ENCODE measurements around the gene ETV1.

ETV1 gene

GRCh38 chr7:13878154-13878553 is 111.3 kb downstream of the ETV1 start:
- H3K27me3 Mint-ChIP-seq = no peaks in the 10 kb centered on the region
- no peak overlapping the region for H3K27ac Mint-ChIP-seq
- no peak for ATAC-seq (replicated peaks)
- H3K4me3 Mint-ChIP-seq = no peak overlapping the region
- H3K36me3 Mint-ChIP-seq (ENCODE audit: insufficient read depth) = peaks cover 2% of the 10 kb centered on the region
- no peak for DNase-seq
- no peaks in the 10 kb centered on the region for H3K9me3 Mint-ChIP-seq
- peaks cover 8 to 9% of the 10 kb centered on the region in 2 donors for H3K4me1 Mint-ChIP-seq (ENCODE audit: low read depth in 2 of 2)

DNA sequence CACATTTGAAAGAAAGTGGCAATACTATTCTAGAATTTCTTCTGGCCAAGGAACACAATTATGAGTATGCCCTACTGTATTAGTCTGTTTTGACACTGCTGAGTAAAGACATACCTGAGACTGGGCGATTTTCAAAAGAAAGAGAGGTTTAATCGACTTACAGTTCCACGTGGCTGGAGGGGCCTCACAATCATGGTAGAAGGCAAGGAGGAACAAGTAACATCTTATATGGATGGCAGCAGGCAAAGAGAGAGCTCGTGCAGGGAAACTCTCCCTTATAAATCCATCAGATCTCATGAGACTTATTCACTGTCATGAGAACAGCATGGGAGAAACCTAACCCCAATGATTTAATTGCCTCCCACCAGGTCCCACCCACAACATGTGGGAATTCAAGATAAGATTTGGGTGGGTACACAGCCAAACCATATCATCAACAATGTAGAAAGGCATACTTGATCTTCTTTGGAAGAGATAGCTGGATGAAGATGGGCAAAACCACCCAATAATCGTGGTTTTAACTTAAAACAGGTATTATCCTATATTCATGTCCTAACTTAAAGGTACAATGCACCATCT is 113.9 kb downstream of the ETV1 start:
- H3K4me1 Mint-ChIP-seq (ENCODE audit: low read depth in 2 of 2) = peaks cover 5 to 9% of the 10 kb centered on the region in 2 donors
- H3K36me3 Mint-ChIP-seq (ENCODE audit: insufficient read depth) = peaks cover 3% of the 10 kb centered on the region
- H3K27ac Mint-ChIP-seq = no peak overlapping the region
- H3K27me3 Mint-ChIP-seq = peaks cover 0 to 8% of the 10 kb centered on the region in 2 donors
- no peak for DNase-seq
- H3K9me3 Mint-ChIP-seq = no peaks in the 10 kb centered on the region
- no peak overlapping the region for H3K4me3 Mint-ChIP-seq
- ATAC-seq (replicated peaks) = no peak

DNA sequence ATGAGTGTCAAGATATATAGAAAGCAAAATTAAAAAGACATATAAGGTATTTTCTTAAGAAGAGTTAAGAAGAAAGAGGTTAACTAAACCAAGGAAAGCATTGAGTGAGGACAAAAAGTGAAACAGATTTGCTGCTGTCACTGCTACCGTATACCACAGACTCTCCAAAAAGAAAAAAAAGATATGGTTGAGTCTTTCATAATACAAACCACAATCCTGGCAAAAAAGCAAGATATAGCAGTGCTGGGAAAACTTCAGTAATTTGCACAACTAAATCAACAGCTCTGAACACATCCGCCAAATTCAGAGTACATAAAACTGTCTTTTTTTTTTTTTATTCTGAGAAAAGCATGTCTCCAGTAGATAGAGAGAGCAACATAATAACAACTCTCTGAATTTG is 114.7 kb downstream of the ETV1 start:
- DNase-seq (no peak), ATAC-seq (replicated peaks) (peak; percentile 56)
- Mint-ChIP-seq H3K27me3 (peaks cover 0 to 8% of the 10 kb centered on the region in 2 donors), H3K36me3 (ENCODE audit: insufficient read depth) (peaks cover 3% of the 10 kb centered on the region), H3K4me1 (ENCODE audit: low read depth in 2 of 2) (peaks cover 5 to 9% of the 10 kb centered on the region in 2 donors), H3K9me3 (no peaks in the 10 kb centered on the region), H3K27ac (no peak overlapping the region), H3K4me3 (peak overlapping the region; percentile 21 to 42)

DNA sequence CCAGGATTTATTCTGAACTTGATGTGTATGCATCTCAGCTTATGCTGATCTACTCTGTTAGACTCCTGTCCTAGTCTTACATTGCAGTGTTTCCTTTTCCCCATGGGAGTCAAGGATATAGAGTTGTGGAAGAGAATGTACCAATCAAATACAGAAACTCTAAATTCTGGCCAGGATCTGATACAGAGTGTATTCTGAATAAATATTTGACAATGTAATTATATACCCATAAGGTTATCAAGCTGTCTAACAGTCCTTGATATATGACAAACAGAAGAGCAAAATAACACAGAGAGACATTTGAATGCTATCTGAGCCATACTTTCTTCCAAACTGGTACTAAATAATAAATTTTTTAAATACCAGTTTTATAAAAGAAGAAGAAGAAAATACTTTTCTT is 116.8 kb downstream of the ETV1 start:
- Mint-ChIP-seq H3K27ac (no peak overlapping the region), H3K36me3 (ENCODE audit: insufficient read depth) (peaks cover 3% of the 10 kb centered on the region), H3K4me1 (ENCODE audit: low read depth in 2 of 2) (peaks cover 5 to 11% of the 10 kb centered on the region in 2 donors), H3K4me3 (no peak overlapping the region), H3K9me3 (no peaks in the 10 kb centered on the region), H3K27me3 (peaks cover 0 to 8% of the 10 kb centered on the region in 2 donors)
- ATAC-seq (replicated peaks) (no peak), DNase-seq (no peak)

GRCh38 chr7:13871008-13871407 is 118.5 kb downstream of the ETV1 start:
- ATAC-seq (replicated peaks) (no peak), DNase-seq (no peak)
- peaks cover 3% of the 10 kb centered on the region for H3K36me3 Mint-ChIP-seq (ENCODE audit: insufficient read depth)
- H3K27ac Mint-ChIP-seq = no peak overlapping the region
- H3K4me1 Mint-ChIP-seq (ENCODE audit: low read depth in 2 of 2) = peaks cover 5 to 11% of the 10 kb centered on the region in 2 donors
- H3K27me3 Mint-ChIP-seq = peaks cover 0 to 8% of the 10 kb centered on the region in 2 donors
- no peak overlapping the region for H3K4me3 Mint-ChIP-seq
- H3K9me3 Mint-ChIP-seq = no peaks in the 10 kb centered on the region

GRCh38 chr7:13860734-13861133 is 128.7 kb downstream of the ETV1 start:
- Mint-ChIP-seq H3K27ac (no peak overlapping the region), H3K27me3 (no peaks in the 10 kb centered on the region), H3K36me3 (ENCODE audit: insufficient read depth) (no peaks in the 10 kb centered on the region), H3K9me3 (no peaks in the 10 kb centered on the region), H3K4me1 (ENCODE audit: low read depth in 2 of 2) (peaks cover 4 to 5% of the 10 kb centered on the region in 2 donors), H3K4me3 (no peak overlapping the region)
- DNase-seq = no peak
- ATAC-seq (replicated peaks) = no peak

- H3K36me3 Mint-ChIP-seq (ENCODE audit: insufficient read depth) = no peaks in the 10 kb centered on the region
- no peaks in the 10 kb centered on the region for H3K9me3 Mint-ChIP-seq
- no peaks in the 10 kb centered on the region for H3K27me3 Mint-ChIP-seq
- ATAC-seq (replicated peaks) (no peak), DNase-seq (no peak)
- no peak overlapping the region for H3K4me3 Mint-ChIP-seq
- no peak overlapping the region for H3K27ac Mint-ChIP-seq
- peaks cover 0 to 1% of the 10 kb centered on the region in 2 donors for H3K4me1 Mint-ChIP-seq (ENCODE audit: low read depth in 2 of 2)
Observed at GRCh38 chr7:13856012-13856411, 133.5 kb downstream of the ETV1 start.

- H3K27me3 Mint-ChIP-seq = no peaks in the 10 kb centered on the region
- no peaks in the 10 kb centered on the region for H3K9me3 Mint-ChIP-seq
- no peak overlapping the region for H3K27ac Mint-ChIP-seq
- DNase-seq = no peak
- ATAC-seq (replicated peaks) = no peak
- peaks cover 4% of the 10 kb centered on the region for H3K36me3 Mint-ChIP-seq (ENCODE audit: insufficient read depth)
- H3K4me3 Mint-ChIP-seq = no peak overlapping the region
- peaks cover 15 to 17% of the 10 kb centered on the region in 2 donors for H3K4me1 Mint-ChIP-seq (ENCODE audit: low read depth in 2 of 2)
Observed at GRCh38 chr7:13852281-13852968, 137.0 kb downstream of the ETV1 start.

DNA sequence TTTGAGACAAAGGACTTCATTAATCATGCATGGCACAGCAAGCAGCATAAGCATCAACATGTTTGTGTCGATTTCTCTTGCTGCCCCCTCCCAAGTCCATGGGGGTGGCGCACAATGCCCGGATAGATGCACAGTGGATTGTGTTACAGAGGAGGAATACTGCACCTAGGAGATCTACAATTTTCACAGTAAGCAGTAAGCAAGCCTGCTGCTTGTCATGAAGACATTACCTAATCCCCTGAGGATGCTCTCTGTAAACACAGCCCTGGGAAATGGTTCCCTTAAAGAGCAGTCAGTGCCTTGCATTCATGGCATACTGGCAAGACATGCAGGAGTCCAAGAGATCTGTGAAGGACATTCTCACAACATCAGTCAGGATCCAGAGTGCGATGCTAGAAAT is 137.7 kb downstream of the ETV1 start:
- Mint-ChIP-seq H3K36me3 (ENCODE audit: insufficient read depth) (peaks cover 4% of the 10 kb centered on the region), H3K4me3 (no peak overlapping the region), H3K9me3 (no peaks in the 10 kb centered on the region), H3K4me1 (ENCODE audit: low read depth in 2 of 2) (peaks cover 15 to 17% of the 10 kb centered on the region in 2 donors), H3K27ac (no peak overlapping the region), H3K27me3 (no peaks in the 10 kb centered on the region)
- no peak for ATAC-seq (replicated peaks)
- DNase-seq = no peak

DNA sequence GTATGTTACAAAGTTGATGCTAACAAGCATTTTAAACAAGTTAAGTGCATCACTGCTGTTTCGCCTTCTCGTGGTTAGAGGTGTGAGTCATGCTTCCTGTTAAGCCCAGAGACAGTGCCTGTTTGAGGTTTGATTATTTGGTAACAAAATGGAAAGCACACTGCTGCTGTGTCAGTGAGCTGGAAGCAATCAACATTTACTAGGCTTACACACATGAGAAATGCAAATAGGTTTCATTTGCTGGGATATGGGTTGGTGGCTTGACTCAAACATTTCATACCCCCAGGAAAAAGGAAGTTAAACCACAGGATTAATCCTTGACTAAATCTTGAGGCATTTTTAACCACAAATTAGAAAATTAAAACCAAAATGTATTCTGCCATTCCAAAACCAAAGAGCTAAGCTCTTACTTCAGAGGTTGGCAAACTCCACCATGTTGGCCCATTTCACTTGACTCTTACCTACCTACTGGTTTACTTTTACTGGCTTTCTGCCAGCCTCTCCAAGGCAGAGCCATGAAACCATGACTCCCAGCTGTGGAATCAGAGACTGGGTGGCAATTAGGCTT is 139.2 kb downstream of the ETV1 start:
- Mint-ChIP-seq H3K4me3 (peak overlapping the region; percentile 24 to 61), H3K27me3 (no peaks in the 10 kb centered on the region), H3K36me3 (ENCODE audit: insufficient read depth) (peaks cover 4% of the 10 kb centered on the region), H3K27ac (peak overlapping the region; percentile 39 to 93), H3K9me3 (no peaks in the 10 kb centered on the region), H3K4me1 (ENCODE audit: low read depth in 2 of 2) (peaks cover 15 to 17% of the 10 kb centered on the region in 2 donors)
- ATAC-seq (replicated peaks) = peak; percentile 99
- peak; percentile 54 to 57 (median 56) for DNase-seq

DNA sequence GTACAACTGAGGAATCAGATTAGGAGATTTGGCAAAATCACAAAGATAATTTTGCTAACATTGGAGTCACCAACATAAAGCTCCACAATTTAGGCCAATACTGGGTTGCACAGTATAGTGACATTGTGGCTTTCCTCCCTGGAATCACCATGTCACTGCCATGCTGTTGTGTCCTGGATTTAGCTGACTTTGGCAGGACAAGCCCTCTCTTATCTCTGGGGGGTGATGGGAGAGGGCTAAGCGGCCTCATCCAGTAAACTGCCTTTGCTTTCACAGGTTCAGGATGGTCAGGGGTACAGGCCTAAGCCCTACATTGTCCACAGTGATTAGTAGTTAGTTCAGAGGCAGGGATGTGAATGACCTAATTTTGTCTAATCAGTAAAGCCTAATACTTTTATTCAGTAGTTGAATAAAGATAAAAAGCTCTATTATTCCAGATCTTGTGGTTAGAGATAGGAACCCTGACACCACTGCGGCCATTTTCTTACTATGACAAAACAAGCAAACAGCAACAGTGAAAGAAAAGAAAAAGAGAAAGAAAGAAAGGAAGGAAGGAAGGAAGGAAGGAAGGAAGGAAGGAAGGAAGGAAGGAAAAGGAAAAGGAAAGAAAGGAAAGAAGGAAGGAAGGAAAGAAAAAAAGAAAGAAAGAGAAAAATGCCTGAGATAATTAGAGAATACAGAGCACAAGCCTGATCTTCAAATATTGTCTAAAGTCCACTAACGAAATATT is 140.1 kb downstream of the ETV1 start:
- peaks cover 15 to 17% of the 10 kb centered on the region in 2 donors for H3K4me1 Mint-ChIP-seq (ENCODE audit: low read depth in 2 of 2)
- H3K9me3 Mint-ChIP-seq = no peaks in the 10 kb centered on the region
- DNase-seq (no peak), ATAC-seq (replicated peaks) (no peak)
- peaks cover 4% of the 10 kb centered on the region for H3K36me3 Mint-ChIP-seq (ENCODE audit: insufficient read depth)
- H3K27me3 Mint-ChIP-seq = no peaks in the 10 kb centered on the region
- peak overlapping the region; percentile 39 to 93 for H3K27ac Mint-ChIP-seq
- H3K4me3 Mint-ChIP-seq = peak overlapping the region; percentile 24 to 61

- peak overlapping the region; percentile 55 to 93 for H3K27ac Mint-ChIP-seq
Observed at GRCh38 chr7:13848681-13849131, 140.8 kb downstream of the ETV1 start.

DNA sequence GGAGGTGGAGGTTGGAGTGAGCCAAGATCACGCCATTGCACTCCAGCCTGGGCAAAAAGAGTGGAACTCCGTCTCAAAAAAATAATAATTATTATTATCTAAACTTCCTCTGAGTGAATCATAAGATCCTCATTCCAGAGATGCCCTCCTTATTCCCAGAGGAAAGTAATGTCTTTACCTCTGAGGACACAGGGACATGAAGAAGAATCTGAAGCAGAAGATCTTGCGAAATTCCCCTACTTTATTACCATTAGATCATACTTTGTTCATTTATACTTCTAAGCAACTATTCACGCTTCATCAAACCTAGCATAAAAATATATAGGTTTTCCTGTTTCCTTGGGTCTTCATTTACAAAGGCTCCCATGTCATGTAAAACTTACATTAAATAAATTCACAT is 143.1 kb downstream of the ETV1 start:
- H3K4me3 Mint-ChIP-seq = no peak overlapping the region
- no peaks in the 10 kb centered on the region for H3K27me3 Mint-ChIP-seq
- ATAC-seq (replicated peaks) (no peak), DNase-seq (no peak)
- no peaks in the 10 kb centered on the region for H3K9me3 Mint-ChIP-seq
- peaks cover 4% of the 10 kb centered on the region for H3K36me3 Mint-ChIP-seq (ENCODE audit: insufficient read depth)
- peaks cover 15 to 17% of the 10 kb centered on the region in 2 donors for H3K4me1 Mint-ChIP-seq (ENCODE audit: low read depth in 2 of 2)
- no peak overlapping the region for H3K27ac Mint-ChIP-seq

More at GRCh38 chr7:13848681-13849131, 140.8 kb downstream of the ETV1 start:
- H3K4me3 Mint-ChIP-seq = no peak overlapping the region
- H3K9me3 Mint-ChIP-seq = no peaks in the 10 kb centered on the region
- peaks cover 4% of the 10 kb centered on the region for H3K36me3 Mint-ChIP-seq (ENCODE audit: insufficient read depth)
- ATAC-seq (replicated peaks) (no peak), DNase-seq (no peak)
- H3K27me3 Mint-ChIP-seq = no peaks in the 10 kb centered on the region
- peaks cover 15 to 17% of the 10 kb centered on the region in 2 donors for H3K4me1 Mint-ChIP-seq (ENCODE audit: low read depth in 2 of 2)
